WI38 (cell line): Measurements from ENCODE around the gene HS3ST5.

ENCODE experiments used
- H3K4me3 ChIP-seq: 2 replicates; pipeline ENCODE4 v1.5.1; 2011; ENCODE audit warnings: low read depth, mild to moderate bottlenecking, control low read depth, low read length
- TF ChIP-seq, protein P1 (sequence below): IDR thresholded peaks from 2 replicates; pipeline ENCODE4 v1.5.1; 2012; ENCODE audit warnings: low read depth, mild to moderate bottlenecking, control low read depth, low read length

The HS3ST5 gene

DNA sequence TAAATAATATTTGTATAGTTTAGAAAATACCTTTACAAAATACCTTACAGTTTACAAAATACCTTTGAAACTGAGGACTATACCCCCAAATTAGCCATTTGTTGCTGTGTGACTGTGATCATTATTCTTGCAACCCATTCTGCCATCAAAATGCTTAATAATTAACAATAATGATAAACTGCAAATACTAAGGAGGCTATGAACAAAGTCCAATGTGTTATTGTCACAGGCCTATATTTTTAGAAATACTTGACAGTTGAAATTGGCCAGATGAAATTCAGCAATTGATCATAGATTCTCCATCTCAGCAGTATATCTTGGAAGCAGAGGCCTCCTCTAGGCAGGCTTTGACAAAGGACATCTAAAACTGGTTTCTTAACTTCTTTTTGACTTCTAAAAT is 178.6 kb downstream of the HS3ST5 start:
- TF ChIP-seq, protein P1, sequence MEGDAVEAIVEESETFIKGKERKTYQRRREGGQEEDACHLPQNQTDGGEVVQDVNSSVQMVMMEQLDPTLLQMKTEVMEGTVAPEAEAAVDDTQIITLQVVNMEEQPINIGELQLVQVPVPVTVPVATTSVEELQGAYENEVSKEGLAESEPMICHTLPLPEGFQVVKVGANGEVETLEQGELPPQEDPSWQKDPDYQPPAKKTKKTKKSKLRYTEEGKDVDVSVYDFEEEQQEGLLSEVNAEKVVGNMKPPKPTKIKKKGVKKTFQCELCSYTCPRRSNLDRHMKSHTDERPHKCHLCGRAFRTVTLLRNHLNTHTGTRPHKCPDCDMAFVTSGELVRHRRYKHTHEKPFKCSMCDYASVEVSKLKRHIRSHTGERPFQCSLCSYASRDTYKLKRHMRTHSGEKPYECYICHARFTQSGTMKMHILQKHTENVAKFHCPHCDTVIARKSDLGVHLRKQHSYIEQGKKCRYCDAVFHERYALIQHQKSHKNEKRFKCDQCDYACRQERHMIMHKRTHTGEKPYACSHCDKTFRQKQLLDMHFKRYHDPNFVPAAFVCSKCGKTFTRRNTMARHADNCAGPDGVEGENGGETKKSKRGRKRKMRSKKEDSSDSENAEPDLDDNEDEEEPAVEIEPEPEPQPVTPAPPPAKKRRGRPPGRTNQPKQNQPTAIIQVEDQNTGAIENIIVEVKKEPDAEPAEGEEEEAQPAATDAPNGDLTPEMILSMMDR = no peak
- H3K4me3 ChIP-seq = no peak overlapping the region

DNA sequence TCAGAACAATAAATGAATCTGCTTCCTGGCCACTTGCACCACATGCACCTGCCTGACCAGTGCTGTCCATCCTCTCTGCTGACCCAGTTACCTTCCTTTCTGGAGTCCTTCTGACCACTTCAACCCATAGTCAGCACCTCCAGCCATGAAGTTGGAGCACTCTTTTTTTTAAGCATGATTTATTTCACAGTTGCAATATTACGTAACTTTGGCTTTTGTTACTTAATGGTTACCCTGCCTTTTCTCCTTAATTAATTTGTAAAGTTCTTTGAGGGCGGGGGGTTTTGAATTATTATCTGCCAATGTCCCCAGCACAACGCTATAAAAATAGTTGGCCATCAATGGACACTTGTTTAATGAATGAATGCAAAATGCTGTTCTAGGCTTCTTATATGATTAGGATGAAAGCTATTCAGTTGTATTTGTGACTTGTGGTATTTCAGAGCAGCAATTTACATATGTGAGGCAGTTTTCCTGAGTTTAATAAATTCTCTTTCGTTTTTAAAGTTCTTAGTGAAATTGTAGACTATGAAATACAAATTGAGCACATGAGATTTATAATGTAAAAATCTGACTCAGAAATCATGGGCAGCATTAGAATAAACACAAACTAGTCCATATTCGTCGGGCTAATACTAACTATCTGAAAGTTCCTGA is 180.0 kb downstream of the HS3ST5 start:
- H3K4me3 ChIP-seq = no peak overlapping the region
- TF ChIP-seq, protein P1 = no peak

DNA sequence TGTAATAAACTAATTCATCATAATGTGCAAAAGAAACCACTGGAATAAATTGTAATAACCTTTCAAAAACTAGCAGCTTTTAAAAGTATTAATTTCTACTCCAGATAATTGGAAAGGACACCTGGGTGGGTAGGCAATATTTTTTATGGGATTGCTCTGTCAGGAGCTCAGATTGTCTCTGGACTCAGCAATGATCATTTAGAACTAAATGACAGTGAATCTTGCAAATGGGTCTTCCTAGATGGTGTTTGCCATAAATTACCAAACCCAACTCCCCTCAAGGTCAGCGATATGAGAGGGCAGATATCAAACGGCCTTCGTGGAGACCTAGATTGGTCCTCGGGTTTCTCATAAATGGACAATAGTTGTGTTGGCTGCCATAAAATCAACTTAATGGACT is 181.9 kb downstream of the HS3ST5 start:
- TF ChIP-seq, protein P1 = no peak
- H3K4me3 ChIP-seq = no peak overlapping the region

DNA sequence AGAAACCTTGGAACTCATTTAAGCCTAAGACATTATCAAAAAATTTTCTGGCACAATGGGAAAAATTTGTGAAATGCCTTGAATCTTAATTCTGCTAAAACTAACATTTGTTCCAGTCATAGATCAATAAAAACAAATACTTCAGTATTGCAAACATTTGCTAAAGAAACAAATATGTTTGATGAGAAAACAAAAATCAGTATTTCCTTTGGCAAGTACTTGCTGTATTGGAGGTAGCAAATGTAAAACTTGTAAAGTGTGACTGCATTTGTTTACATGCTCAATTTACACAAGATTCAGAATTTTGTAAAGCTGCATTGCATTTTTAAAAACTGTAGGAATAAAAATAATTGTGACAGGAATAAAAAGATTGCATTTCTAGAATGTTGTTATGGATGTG is 183.1 kb downstream of the HS3ST5 start:
- TF ChIP-seq, protein P1 = no peak
- H3K4me3 ChIP-seq = no peak overlapping the region

DNA sequence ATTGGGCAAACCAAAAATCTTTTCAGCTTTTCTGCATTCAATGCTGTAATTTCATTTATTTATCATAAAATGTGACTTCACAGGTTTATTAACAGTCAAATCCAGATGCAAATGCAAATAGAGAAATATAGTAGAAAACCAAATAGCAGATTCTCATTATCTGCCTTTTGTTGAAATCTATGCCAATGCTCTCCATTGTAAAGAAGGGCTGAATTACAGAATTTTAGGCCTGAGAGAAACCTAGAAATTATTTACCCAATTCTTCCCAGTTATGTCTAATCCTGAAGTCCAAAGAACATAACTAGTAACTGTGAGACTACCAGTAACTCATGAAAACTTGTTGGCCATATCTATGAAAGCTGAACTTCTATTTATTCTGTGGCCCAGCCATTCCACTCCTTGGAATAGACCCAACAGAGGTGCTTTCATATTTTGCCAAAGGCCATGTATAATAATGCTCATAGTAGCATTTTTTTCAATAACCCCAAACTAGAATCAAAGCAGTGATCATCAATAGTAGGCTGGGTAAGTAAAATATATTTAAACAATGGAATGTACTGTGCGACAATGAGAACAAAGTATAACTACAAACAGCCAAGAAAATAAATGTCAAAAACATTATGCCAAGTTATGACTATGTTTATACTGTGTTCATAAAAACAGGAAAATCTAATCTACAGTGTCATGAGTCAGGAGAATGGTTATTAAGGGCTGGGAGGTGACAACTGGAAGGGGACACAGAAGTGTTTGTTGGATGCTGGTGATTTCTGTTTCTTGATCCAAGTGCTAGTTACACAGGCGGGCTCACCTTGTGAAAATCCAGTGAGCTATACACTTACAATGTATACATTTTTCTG is 183.8 kb downstream of the HS3ST5 start:
- TF ChIP-seq, protein P1 = no peak

DNA sequence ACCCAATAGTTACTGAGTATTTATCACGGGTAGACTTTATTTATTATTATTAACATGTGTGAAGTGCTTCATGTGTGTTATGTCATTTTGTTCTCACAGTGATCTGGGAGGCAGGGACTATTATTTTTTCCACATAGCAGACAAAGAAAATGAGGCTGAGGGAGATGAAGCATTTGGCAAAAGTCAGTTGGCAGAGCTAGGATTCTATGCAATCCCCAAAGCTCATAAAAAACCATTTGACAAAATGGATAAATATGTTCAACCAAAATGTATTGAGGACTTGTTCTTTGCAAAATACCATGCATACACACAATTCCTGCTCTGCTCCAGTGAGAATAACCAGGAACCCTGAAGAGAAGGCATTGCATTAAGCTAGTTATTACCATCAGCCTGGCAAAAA is 184.4 kb downstream of the HS3ST5 start:
- TF ChIP-seq, protein P1 = no peak
- H3K4me3 ChIP-seq = no peak overlapping the region

More for the DNA sequence above, 183.8 kb downstream of the HS3ST5 start:
- no peak overlapping the region for H3K4me3 ChIP-seq

DNA sequence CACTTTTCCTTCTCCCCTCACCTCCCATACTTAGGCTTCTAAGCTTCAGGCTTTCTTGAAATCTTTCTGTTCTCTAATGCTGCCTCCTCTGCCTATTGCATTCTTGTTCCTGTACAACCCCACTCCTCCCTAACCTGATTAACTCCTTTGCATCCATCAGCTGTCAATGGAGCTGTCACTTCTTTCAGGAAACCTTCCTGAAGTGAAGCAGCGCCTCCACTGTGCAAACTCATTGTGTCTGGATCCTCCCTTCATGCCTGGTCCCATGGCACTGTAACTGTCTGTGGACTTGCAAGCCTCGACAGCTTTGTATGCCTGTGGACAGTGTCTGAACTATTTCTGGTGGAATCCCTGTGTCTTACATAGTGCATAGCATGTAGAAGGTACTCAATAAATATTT is 185.0 kb downstream of the HS3ST5 start:
- TF ChIP-seq, protein P1 = no peak
- no peak overlapping the region for H3K4me3 ChIP-seq
